C4-2B (cell line): ENCODE results near the gene RCHY1.

Source experiments
- ZFX ChIP-seq: fragments of 450-650 bp; IDR thresholded peaks from 2 replicates; pipeline ENCODE4 v1.6.1; 2017
- TF ChIP-seq, protein P1 (sequence below): fragments of 450-650 bp; conservative IDR thresholded peaks from 2 replicates; pipeline ENCODE4 v1.5.1; 2017; ENCODE audit warnings: mild to moderate bottlenecking

DNA sequence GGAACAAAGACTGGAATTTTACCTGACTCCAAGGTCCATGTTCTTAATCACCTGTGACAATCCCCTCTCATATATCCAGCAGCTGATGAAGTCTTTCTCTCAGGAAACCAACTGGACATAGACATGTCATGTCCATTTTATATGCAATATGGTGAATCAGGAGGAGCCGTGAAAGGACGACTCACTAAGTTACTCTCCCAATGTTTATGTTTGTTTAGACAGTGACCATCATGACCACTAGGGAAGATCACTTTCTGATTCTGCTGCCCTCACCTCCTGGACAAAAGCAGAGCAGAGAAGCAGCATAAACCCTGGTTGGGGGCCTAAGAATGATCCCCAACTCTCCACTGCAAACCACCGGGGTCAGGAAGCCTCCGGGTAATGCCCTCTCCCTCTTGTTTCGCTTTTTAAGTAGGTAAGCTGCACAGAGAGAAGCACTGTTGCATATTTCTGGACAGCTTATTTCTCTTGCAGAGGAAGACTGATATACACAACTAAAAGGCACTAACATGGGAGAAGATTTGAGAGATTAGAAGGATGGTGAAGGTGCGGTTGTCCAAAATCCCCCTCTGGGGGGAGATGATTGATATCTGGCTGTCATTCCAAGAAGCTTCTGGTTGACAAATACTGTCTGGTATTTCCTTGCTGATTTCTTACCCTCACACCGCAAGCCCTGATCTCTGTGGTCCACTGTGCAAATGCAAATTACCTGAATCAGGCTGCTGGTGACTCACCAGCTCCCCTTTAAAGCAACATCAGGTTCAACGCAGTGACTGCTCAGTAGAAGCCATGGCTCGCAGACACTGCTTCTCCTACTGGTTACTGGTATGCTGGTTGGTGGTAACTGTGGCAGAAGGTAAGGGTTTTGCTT is 41.3 kb upstream of the RCHY1 start, which contains the start of gene ODAPH:
- TF ChIP-seq, protein P1, sequence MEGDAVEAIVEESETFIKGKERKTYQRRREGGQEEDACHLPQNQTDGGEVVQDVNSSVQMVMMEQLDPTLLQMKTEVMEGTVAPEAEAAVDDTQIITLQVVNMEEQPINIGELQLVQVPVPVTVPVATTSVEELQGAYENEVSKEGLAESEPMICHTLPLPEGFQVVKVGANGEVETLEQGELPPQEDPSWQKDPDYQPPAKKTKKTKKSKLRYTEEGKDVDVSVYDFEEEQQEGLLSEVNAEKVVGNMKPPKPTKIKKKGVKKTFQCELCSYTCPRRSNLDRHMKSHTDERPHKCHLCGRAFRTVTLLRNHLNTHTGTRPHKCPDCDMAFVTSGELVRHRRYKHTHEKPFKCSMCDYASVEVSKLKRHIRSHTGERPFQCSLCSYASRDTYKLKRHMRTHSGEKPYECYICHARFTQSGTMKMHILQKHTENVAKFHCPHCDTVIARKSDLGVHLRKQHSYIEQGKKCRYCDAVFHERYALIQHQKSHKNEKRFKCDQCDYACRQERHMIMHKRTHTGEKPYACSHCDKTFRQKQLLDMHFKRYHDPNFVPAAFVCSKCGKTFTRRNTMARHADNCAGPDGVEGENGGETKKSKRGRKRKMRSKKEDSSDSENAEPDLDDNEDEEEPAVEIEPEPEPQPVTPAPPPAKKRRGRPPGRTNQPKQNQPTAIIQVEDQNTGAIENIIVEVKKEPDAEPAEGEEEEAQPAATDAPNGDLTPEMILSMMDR = peak; percentile 35
- TF ChIP-seq ZFX = no peak
